ENCODE measurements around the gene RING1. TPM values are rescaled to one million over a fixed set of nuclear protein-coding genes. Genes with fewer than 3 reads are reported as not detected.
A peak's percentile ranks its signal among the peaks of the same experiment; 100 is the strongest.

Gene RING1
- total and polyA plus RNA-seq, 2 experiments from 2014 or later, result 6.4 to 16.0 TPM

DNA sequence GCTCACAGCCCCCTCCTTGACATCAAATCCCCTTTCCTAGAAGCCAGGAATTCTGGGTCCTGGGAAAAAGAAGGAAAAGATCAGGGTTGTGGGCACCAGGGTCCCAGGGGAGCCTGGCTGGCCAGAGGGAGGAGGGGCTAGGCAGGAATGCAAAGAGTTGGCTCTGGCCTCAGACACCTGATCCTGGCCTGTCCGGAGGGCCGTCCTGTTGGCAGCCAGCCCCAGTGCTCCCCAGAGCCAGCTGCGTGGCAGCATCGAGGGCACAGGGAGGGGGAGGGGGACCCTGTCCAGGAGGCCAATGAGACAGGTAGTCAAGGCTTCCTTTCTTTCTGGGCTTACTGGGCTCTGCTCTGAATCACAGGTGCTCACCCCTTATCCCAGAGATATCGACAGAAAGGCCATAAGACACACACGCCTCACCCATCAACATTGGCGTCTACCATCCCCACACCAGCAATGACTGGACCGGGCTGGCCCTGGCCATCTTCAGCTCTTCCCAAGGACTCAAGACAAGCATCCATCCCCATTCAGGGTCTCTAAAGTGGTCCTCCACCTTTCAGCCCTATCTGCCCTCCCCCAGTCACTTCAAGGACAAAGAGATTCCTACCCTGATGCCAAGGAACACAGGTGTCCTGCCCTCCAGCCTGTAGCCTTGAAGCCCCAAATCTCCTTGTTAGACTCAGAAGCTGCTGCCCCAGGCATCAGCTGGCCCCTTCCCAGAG is 16.8 kb upstream of the RING1 start (continued):
- TF ChIP-seq ETS1 (IDR thresholded peaks at IDR 0.05) (no peak), POLR2AphosphoS5 (IDR thresholded peaks at IDR 0.05; ENCODE audit: low read depth) (no peak), ZNF114 (CRISPR knock-in tag; IDR thresholded peaks at IDR 0.05) (no peak)
- TF ChIP-seq, protein P1, sequence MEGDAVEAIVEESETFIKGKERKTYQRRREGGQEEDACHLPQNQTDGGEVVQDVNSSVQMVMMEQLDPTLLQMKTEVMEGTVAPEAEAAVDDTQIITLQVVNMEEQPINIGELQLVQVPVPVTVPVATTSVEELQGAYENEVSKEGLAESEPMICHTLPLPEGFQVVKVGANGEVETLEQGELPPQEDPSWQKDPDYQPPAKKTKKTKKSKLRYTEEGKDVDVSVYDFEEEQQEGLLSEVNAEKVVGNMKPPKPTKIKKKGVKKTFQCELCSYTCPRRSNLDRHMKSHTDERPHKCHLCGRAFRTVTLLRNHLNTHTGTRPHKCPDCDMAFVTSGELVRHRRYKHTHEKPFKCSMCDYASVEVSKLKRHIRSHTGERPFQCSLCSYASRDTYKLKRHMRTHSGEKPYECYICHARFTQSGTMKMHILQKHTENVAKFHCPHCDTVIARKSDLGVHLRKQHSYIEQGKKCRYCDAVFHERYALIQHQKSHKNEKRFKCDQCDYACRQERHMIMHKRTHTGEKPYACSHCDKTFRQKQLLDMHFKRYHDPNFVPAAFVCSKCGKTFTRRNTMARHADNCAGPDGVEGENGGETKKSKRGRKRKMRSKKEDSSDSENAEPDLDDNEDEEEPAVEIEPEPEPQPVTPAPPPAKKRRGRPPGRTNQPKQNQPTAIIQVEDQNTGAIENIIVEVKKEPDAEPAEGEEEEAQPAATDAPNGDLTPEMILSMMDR (conservative IDR thresholded peaks at IDR 0.05; ENCODE audit: low read depth in 2 of 2), result no peak

DNA sequence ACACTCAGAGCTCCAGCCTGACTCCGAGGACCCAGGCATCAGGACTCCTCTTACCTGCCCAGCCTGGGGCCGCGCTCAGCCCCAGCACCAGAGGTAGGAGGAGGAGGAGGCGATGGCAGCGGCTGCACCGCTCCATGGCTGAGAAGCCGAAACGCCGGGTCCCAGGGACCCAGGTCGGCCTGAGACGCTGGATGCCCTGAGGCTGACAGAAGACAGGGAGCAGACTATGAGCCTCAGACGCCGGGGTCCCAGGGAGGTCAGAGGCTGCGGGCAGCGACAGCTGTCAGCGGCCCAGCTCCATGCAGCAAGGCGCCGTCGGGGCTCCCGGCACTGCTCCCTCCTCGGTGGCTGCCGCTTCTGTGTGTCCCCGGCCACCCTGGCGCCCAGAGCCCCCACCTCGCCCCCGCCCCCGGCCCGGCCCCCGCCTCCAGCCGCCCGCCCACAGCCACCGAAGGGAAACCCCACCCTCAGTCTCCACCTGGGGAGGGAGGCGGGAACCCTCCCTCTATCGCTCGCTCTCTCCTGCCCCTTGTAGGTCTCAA is 16.1 kb upstream of the RING1 start, which contains the start of gene COL11A2:
COL11A2 (minus strand) TSS at position 363 of the 542 bp plus-strand sequence; CDS start at position 136, 227 bp downstream.
- Histone ChIP-seq H3K36me3 (ENCODE audit: insufficient read depth) (no peaks in the 10 kb centered on the region; the same call in 1 of the 2 replicates), H3K9me2 (ENCODE audit: insufficient read depth) (no peaks in the 10 kb centered on the region), H3K4me1 (ENCODE audit: insufficient read depth) (peaks cover 11% of the 10 kb centered on the region), H3K27me3 (ENCODE audit: insufficient read depth) (peaks cover 27% of the 10 kb centered on the region), H3K4me3 (peak within 1 kb of the TSS; percentile 94), H2AFZ (peak within 1 kb of the TSS; percentile 100), H3F3A (replicated peaks; ENCODE audit: low read depth) (0 out of 2 replicates have a peak, but pooled peaks cover 2% of the 10 kb centered on the region), H3K79me2 (replicated peaks; ENCODE audit: insufficient read depth) (no peaks in the 10 kb centered on the region), H3K4me2 (peak within 1 kb of the TSS; percentile 100), H3K27ac (ENCODE audit: low read depth) (no peak within 1 kb of the TSS), H4K20me1 (replicated peaks; ENCODE audit: insufficient read depth) (no peaks in the 10 kb centered on the region)
- peak; percentile 70 for ATAC-seq
- Mint-ChIP-seq H3K27me3 (ENCODE audit: insufficient read depth, low read depth, poor library complexity) (peaks cover 17% of the 10 kb centered on the region), H3K27ac (no peak within 1 kb of the TSS), H3K9me3 (no peaks in the 10 kb centered on the region), H3K36me3 (ENCODE audit: low read depth) (peaks cover 23% of the 10 kb centered on the region), H3K4me3 (peak within 1 kb of the TSS; percentile 90), H3K4me1 (peaks cover 14% of the 10 kb centered on the region)
- peak; percentile 60 for DNase-seq (ENCODE audit: low spot score)
- TF ChIP-seq STAT1 (IDR thresholded peaks at IDR 0.05; ENCODE audit: unreplicated experiment) (no peak), POLR2AphosphoS5 (IDR thresholded peaks at IDR 0.05; ENCODE audit: low read depth) (no peak), ZNF114 (CRISPR knock-in tag; IDR thresholded peaks at IDR 0.05) (no peak), EZH2phosphoT487 (IDR thresholded peaks at IDR 0.05; ENCODE audit: unreplicated experiment) (no peak), NANOG (IDR thresholded peaks at IDR 0.05; ENCODE audit: borderline replicate concordance) (no peak)
- TF ChIP-seq, protein P1 (conservative IDR thresholded peaks at IDR 0.05; ENCODE audit: low read depth in 2 of 2), result no peak
- TF ChIP-seq, protein P2, sequence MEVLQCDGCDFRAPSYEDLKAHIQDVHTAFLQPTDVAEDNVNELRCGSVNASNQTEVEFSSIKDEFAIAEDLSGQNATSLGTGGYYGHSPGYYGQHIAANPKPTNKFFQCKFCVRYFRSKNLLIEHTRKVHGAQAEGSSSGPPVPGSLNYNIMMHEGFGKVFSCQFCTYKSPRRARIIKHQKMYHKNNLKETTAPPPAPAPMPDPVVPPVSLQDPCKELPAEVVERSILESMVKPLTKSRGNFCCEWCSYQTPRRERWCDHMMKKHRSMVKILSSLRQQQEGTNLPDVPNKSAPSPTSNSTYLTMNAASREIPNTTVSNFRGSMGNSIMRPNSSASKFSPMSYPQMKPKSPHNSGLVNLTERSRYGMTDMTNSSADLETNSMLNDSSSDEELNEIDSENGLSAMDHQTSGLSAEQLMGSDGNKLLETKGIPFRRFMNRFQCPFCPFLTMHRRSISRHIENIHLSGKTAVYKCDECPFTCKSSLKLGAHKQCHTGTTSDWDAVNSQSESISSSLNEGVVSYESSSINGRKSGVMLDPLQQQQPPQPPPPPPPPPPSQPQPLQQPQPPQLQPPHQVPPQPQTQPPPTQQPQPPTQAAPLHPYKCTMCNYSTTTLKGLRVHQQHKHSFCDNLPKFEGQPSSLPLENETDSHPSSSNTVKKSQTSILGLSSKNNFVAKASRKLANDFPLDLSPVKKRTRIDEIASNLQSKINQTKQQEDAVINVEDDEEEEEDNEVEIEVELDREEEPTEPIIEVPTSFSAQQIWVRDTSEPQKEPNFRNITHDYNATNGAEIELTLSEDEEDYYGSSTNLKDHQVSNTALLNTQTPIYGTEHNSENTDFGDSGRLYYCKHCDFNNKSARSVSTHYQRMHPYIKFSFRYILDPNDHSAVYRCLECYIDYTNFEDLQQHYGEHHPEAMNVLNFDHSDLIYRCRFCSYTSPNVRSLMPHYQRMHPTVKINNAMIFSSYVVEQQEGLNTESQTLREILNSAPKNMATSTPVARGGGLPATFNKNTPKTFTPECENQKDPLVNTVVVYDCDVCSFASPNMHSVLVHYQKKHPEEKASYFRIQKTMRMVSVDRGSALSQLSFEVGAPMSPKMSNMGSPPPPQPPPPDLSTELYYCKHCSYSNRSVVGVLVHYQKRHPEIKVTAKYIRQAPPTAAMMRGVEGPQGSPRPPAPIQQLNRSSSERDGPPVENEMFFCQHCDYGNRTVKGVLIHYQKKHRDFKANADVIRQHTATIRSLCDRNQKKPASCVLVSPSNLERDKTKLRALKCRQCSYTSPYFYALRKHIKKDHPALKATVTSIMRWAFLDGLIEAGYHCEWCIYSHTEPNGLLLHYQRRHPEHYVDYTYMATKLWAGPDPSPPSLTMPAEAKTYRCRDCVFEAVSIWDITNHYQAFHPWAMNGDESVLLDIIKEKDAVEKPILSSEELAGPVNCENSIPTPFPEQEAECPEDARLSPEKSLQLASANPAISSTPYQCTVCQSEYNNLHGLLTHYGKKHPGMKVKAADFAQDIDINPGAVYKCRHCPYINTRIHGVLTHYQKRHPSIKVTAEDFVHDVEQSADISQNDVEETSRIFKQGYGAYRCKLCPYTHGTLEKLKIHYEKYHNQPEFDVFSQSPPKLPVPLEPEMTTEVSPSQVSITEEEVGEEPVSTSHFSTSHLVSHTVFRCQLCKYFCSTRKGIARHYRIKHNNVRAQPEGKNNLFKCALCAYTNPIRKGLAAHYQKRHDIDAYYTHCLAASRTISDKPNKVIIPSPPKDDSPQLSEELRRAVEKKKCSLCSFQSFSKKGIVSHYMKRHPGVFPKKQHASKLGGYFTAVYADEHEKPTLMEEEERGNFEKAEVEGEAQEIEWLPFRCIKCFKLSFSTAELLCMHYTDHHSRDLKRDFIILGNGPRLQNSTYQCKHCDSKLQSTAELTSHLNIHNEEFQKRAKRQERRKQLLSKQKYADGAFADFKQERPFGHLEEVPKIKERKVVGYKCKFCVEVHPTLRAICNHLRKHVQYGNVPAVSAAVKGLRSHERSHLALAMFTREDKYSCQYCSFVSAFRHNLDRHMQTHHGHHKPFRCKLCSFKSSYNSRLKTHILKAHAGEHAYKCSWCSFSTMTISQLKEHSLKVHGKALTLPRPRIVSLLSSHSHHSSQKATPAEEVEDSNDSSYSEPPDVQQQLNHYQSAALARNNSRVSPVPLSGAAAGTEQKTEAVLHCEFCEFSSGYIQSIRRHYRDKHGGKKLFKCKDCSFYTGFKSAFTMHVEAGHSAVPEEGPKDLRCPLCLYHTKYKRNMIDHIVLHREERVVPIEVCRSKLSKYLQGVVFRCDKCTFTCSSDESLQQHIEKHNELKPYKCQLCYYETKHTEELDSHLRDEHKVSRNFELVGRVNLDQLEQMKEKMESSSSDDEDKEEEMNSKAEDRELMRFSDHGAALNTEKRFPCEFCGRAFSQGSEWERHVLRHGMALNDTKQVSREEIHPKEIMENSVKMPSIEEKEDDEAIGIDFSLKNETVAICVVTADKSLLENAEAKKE (CRISPR knock-in tag; IDR thresholded peaks at IDR 0.05), result no peak

Measured in GM23338 (cell line).